Measurements from ENCODE around the gene SIK3. TPM values are rescaled to one million over a fixed set of nuclear protein-coding genes. Genes with fewer than 3 reads are reported as not detected.
A peak's percentile ranks its signal among the peaks of the same experiment; 100 is the strongest.

The SIK3 gene
- total RNA-seq (2014; rRNA removed; shearing (Covaris generic)) (27.8 and 33.9 TPM in 2 replicates), polyA plus RNA-seq (2016; fragmentation: Nextera tagmentation; extraction: Ambion mirVana) (6.1 and 7.3 TPM in 2 replicates)
- long read RNA-seq, partial matches to known transcripts: 1 of 4 reads
- long read RNA-seq, other reads (novel, unspliced or antisense): 3 of 4 reads

DNA sequence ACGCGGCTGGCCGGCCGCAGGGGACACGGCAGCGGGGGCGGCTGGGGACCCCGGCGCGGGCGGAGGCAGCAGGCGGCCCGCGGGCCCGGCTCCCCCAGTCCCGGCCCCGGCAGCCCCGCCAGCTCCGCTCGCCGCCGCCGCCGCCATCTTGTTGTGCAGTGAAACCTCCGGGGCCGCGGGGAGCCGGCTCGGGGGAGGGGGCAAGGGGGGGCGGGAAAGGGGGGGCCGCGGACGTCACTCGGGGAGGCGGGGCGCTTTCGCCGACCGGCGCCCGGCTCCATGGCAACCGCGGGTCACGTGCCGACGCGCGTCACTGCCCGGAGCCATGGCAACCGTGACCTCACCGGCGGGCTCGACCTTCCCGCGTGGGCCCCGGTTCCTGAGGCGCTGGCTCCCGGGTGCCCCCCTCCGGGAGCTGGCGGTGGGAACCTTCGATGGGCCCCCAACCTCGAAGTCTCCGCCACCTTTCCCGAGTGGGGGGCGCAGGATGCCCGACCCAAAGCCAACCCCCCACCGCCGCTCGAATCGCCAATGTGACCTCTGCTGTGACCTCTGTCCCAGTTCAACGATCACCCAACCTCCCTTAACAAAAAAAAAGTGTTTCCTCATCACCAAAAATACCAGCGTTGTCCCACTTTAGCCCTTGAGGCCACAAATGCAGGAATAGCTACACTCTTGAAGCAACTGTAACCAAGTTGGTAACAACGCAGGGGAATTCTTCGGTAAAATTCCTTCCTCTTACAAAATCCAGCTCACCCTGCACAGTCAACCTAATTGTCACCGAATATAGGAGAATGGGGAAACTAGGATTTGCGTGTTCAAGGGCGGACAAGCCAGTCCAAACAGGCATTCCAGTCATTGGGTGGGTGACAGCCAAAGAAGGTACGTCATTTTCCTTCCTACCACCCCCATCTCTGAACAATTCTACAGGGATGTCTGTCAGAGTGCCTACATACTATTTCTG is at the start of gene SIK3:
SIK3 (minus strand) TSS at position 160 of the 964 bp plus-strand sequence; CDS start at position 147, 13 bp downstream.
- peak within 1 kb of the TSS; percentile 67 for H3K27ac ChIP-seq (ENCODE audit: low read depth)
- H3K27ac Mint-ChIP-seq: peak within 1 kb of the TSS; percentile 99
- ATAC-seq: peak; percentile 67

More for the DNA sequence above, at the start of gene SIK3:
- Histone ChIP-seq H4K20me1 (replicated peaks; ENCODE audit: insufficient read depth) (peaks cover 12% of the 10 kb centered on the region; the same call in 1 of the 2 replicates), H3K79me2 (replicated peaks; ENCODE audit: insufficient read depth) (peaks cover 42% of the 10 kb centered on the region), H3K4me3 (peak within 1 kb of the TSS; percentile 92), H2AFZ (peak within 1 kb of the TSS; percentile 67), H3K4me1 (ENCODE audit: insufficient read depth) (peaks cover 23% of the 10 kb centered on the region), H3K27me3 (ENCODE audit: insufficient read depth) (no peaks in the 10 kb centered on the region), H3F3A (replicated peaks; ENCODE audit: low read depth) (no peaks in the 10 kb centered on the region), H3K36me3 (ENCODE audit: insufficient read depth) (no peaks in the 10 kb centered on the region), H3K4me2 (peak within 1 kb of the TSS; percentile 95), H3K9me2 (ENCODE audit: insufficient read depth) (no peaks in the 10 kb centered on the region)
- Mint-ChIP-seq H3K27me3 (ENCODE audit: insufficient read depth, low read depth, poor library complexity) (peaks cover 12% of the 10 kb centered on the region), H3K9me3 (no peaks in the 10 kb centered on the region; the same call in 2 of the 3 replicates), H3K4me3 (peak within 1 kb of the TSS; percentile 96), H3K36me3 (ENCODE audit: low read depth) (peaks cover 2% of the 10 kb centered on the region; the same call in 1 of the 3 replicates), H3K4me1 (peaks cover 33% of the 10 kb centered on the region)
- TF ChIP-seq POLR2AphosphoS5 (IDR thresholded peaks at IDR 0.05; ENCODE audit: low read depth) (peak; percentile 46; the same call in 1 of the 2 replicates), CREB1 (CRISPR knock-in tag; IDR thresholded peaks at IDR 0.05; ENCODE audit: low read depth) (peak; percentile 93), STAT1 (IDR thresholded peaks at IDR 0.05; ENCODE audit: unreplicated experiment) (no peak), ZNF114 (CRISPR knock-in tag; IDR thresholded peaks at IDR 0.05) (no peak), NANOG (IDR thresholded peaks at IDR 0.05; ENCODE audit: borderline replicate concordance) (no peak)
- TF ChIP-seq, protein P1, sequence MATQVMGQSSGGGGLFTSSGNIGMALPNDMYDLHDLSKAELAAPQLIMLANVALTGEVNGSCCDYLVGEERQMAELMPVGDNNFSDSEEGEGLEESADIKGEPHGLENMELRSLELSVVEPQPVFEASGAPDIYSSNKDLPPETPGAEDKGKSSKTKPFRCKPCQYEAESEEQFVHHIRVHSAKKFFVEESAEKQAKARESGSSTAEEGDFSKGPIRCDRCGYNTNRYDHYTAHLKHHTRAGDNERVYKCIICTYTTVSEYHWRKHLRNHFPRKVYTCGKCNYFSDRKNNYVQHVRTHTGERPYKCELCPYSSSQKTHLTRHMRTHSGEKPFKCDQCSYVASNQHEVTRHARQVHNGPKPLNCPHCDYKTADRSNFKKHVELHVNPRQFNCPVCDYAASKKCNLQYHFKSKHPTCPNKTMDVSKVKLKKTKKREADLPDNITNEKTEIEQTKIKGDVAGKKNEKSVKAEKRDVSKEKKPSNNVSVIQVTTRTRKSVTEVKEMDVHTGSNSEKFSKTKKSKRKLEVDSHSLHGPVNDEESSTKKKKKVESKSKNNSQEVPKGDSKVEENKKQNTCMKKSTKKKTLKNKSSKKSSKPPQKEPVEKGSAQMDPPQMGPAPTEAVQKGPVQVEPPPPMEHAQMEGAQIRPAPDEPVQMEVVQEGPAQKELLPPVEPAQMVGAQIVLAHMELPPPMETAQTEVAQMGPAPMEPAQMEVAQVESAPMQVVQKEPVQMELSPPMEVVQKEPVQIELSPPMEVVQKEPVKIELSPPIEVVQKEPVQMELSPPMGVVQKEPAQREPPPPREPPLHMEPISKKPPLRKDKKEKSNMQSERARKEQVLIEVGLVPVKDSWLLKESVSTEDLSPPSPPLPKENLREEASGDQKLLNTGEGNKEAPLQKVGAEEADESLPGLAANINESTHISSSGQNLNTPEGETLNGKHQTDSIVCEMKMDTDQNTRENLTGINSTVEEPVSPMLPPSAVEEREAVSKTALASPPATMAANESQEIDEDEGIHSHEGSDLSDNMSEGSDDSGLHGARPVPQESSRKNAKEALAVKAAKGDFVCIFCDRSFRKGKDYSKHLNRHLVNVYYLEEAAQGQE (IDR thresholded peaks at IDR 0.05; ENCODE audit: unreplicated experiment): no peak
- TF ChIP-seq, protein P2, sequence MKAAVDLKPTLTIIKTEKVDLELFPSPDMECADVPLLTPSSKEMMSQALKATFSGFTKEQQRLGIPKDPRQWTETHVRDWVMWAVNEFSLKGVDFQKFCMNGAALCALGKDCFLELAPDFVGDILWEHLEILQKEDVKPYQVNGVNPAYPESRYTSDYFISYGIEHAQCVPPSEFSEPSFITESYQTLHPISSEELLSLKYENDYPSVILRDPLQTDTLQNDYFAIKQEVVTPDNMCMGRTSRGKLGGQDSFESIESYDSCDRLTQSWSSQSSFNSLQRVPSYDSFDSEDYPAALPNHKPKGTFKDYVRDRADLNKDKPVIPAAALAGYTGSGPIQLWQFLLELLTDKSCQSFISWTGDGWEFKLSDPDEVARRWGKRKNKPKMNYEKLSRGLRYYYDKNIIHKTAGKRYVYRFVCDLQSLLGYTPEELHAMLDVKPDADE (IDR thresholded peaks at IDR 0.05): no peak
- TF ChIP-seq, protein P3, sequence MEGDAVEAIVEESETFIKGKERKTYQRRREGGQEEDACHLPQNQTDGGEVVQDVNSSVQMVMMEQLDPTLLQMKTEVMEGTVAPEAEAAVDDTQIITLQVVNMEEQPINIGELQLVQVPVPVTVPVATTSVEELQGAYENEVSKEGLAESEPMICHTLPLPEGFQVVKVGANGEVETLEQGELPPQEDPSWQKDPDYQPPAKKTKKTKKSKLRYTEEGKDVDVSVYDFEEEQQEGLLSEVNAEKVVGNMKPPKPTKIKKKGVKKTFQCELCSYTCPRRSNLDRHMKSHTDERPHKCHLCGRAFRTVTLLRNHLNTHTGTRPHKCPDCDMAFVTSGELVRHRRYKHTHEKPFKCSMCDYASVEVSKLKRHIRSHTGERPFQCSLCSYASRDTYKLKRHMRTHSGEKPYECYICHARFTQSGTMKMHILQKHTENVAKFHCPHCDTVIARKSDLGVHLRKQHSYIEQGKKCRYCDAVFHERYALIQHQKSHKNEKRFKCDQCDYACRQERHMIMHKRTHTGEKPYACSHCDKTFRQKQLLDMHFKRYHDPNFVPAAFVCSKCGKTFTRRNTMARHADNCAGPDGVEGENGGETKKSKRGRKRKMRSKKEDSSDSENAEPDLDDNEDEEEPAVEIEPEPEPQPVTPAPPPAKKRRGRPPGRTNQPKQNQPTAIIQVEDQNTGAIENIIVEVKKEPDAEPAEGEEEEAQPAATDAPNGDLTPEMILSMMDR (conservative IDR thresholded peaks at IDR 0.05; ENCODE audit: low read depth in 2 of 2): 0 out of 4 replicates have a peak, but pooled peaks of 1 of the 2 experiments have one; percentile 19
- DNase-seq (ENCODE audit: low spot score): peak; percentile 94

Data from GM23338 (cell line).